Activated CD4-positive, alpha-beta T cell treated with anti-CD3 and anti-CD28 coated beads for 36 hours (primary cell): ENCODE results near the gene TSPAN3. TPM values are rescaled to one million over a fixed set of nuclear protein-coding genes. Genes with fewer than 3 reads are reported as not detected.
A peak's percentile ranks its signal among the peaks of the same experiment; 100 is the strongest.

Experiments used
- ATAC-seq: fragments of 200-7000 bp; cut with Tn5 transposase; one replicate; pipeline ENCODE4 v1.10.0; 2021; ENCODE audit warnings: mild to moderate bottlenecking, moderate library complexity
- CTCF ChIA-PET: fragments of 350-600 bp; sonication (Branson Sonifier 250); formaldehyde crosslinking; loops from one replicate; lab custom pipeline; 2021; ENCODE audit warnings: antibody characterized with exemption; lab: Charles Lee
- POLR2A ChIA-PET: fragments of 350-600 bp; sonication (Branson Sonifier 250); formaldehyde crosslinking; loops from one replicate; lab custom pipeline; 2021; ENCODE audit warnings: antibody characterized with exemption, inconsistent platforms; lab: Charles Lee
- DNase-seq: peaks from one replicate; pipeline ENCODE4 v3.0.0-alpha.2; 2020
- H3K27ac Mint-ChIP-seq: one replicate; pipeline ENCODE4 v1.8.0; 2021; ENCODE audit warnings: mixed read lengths
- H3K27me3 Mint-ChIP-seq: one replicate; pipeline ENCODE4 v1.8.0; 2021; ENCODE audit warnings: mixed read lengths
- H3K36me3 Mint-ChIP-seq: one replicate; pipeline ENCODE4 v1.8.0; 2021; ENCODE audit warnings: low read depth, mixed read lengths
- H3K4me1 Mint-ChIP-seq: one replicate; pipeline ENCODE4 v1.8.0; 2021; ENCODE audit warnings: mixed read lengths
- H3K4me3 Mint-ChIP-seq: one replicate; pipeline ENCODE4 v1.8.0; 2021; ENCODE audit warnings: mild to moderate bottlenecking, moderate library complexity, mixed read lengths
- H3K9me3 Mint-ChIP-seq: one replicate; pipeline ENCODE4 v1.8.0; 2021; ENCODE audit warnings: low read depth, mixed read lengths
- intact Hi-C, 2 experiments: fragments of 100-400 bp; cut with DNase I in 1 of 2; cut with micrococcal nuclease in 1 of 2; formaldehyde crosslinking; loops; one replicate each; pipeline versions ENCODE4 v1.14.2 to v1.15.1; 2022 to 2024; cut with DNase I, micrococcal nuclease
- total RNA-seq, 2 experiments: library from RNA; stranded (reverse); gene quantifications; one replicate each; pipeline ENCODE4 v1.2.3, GENCODE V29; 2021

Gene TSPAN3
- total RNA-seq, 2 experiments from 2014 or later: 26.2 to 28.4 TPM

DNA sequence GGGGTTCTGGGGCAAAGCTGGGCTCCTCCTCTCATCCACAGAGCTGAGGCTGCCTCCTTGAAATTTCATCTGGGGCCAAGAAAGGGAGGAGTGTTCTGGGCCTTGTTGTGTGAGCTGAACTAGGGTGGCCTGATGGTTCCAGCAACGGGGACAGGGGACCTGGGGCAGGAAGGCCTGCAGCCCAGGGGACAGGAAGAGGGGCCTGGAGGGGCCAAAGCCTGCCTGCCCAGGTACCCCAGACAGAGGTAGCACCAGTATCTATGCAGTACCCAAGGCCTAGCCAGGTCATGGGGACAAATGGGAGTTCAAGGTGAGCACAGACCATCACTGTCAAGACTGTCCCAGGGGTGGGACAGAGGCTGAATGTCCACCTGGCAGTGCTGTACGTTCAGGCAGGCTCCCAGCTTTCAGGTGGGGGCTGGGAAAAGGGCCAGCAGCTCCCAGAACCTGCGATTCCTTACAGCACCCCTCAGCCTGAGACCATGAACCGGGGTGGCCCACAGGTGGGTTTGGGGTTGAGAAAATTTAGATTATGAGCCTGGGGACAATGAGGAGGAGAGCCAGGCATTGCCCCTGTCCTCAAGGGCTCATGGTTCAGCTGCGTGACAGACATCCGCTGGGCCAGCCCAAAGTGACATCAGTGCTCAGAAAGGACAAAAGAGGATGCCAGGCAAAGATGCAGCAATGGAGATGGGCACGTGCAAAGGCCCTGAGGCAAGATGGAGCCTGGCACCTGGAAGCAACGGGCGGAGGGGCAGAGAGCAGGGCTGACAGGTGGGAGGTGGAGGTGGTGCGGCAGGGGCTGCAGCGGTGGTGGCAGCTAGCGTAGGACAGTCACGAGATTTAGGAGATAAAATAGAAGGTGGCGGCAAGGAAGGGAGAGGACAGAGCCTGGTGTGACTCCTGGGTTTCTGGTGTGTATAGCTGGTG, 48.0 kb downstream of the TSPAN3 start:
- ChIA-PET CTCF (interaction anchor here (0.6 to 6.1 kb wide), 20 partner anchors 10 to 791 kb away, joined by 3 to 87 read pairs (median 4); partner anchors contain the start of gene PSTPIP1), POLR2A (interaction anchor here (1.0 to 1.7 kb wide), 3 partner anchors 27 to 49 kb away, joined by 3 to 6 read pairs (median 3); partner anchors contain the start of gene PSTPIP1)
- peak overlapping the region; percentile 12 for H3K4me3 Mint-ChIP-seq
- DNase-seq (peak; percentile 7), ATAC-seq (no peak)
- peak overlapping the region; percentile 98 for H3K27ac Mint-ChIP-seq
- intact Hi-C loops: loop anchor here (1.0 to 5.0 kb wide), 6 partner anchors 35 to 519 kb away; no protein-coding TSS in a partner anchor
- H3K4me1 Mint-ChIP-seq: peaks cover 63% of the 10 kb centered on the region
- H3K9me3 Mint-ChIP-seq: no peaks in the 10 kb centered on the region
- no peaks in the 10 kb centered on the region for H3K27me3 Mint-ChIP-seq
- H3K36me3 Mint-ChIP-seq: peaks cover 52% of the 10 kb centered on the region

- ATAC-seq (peak; percentile 71), DNase-seq (peak; percentile 75)
- H3K27ac Mint-ChIP-seq: peak overlapping the region; percentile 98
- H3K4me3 Mint-ChIP-seq: peak overlapping the region; percentile 12
- ChIA-PET CTCF (interaction anchor here (0.6 to 6.1 kb wide), 10 partner anchors 9 to 118 kb away, joined by 3 to 87 read pairs (median 4); no protein-coding TSS in a partner anchor), POLR2A (interaction anchor here (0.6 to 1.7 kb wide), 3 partner anchors 16 to 48 kb away, joined by 3 to 6 read pairs (median 3); no protein-coding TSS in a partner anchor)
- intact Hi-C loops: loop anchor here (1.0 to 5.0 kb wide), 8 partner anchors 9 to 520 kb away; no protein-coding TSS in a partner anchor
- peaks cover 49% of the 10 kb centered on the region for H3K36me3 Mint-ChIP-seq
- no peaks in the 10 kb centered on the region for H3K27me3 Mint-ChIP-seq
- peaks cover 72% of the 10 kb centered on the region for H3K4me1 Mint-ChIP-seq
- no peaks in the 10 kb centered on the region for H3K9me3 Mint-ChIP-seq
Observed at GRCh38 chr15:77021803-77022381, 49.0 kb downstream of the TSPAN3 start.

DNA sequence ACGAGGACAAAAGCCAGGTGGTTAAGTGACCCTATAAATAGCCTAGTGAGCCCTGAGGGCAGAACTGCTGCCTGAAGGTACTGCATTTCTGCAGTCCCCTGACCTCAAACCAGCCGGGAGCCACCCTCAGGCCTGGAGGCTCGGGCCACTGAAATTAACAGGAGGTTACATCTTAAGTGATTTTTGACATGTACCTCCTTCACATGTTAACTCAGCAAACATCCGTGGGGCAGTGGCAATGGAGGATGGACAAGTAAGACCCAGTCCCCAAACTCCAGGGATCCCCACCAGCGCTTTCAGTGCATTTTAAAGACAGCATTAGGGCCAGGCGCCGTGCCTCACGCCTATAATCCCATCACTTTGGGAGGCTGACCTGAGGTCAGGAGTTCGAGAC, 49.8 kb downstream of the TSPAN3 start:
- DNase-seq (no peak), ATAC-seq (no peak)
- Mint-ChIP-seq H3K4me1 (peaks cover 78% of the 10 kb centered on the region), H3K27me3 (no peaks in the 10 kb centered on the region), H3K27ac (peak overlapping the region; percentile 98), H3K4me3 (no peak overlapping the region), H3K9me3 (no peaks in the 10 kb centered on the region), H3K36me3 (peaks cover 48% of the 10 kb centered on the region)
- ChIA-PET POLR2A (no interaction called here), CTCF (interaction anchor here (3.6 to 6.1 kb wide), 2 partner anchors 24 to 45 kb away, joined by 26 to 87 read pairs; no protein-coding TSS in a partner anchor)
- intact Hi-C loops: loop anchor here (1.0 to 5.0 kb wide), 6 partner anchors 8 to 521 kb away; no protein-coding TSS in a partner anchor

- ChIA-PET POLR2A (interaction anchor here (0.6 to 0.8 kb wide), 2 partner anchors 25 to 32 kb away, joined by 3 to 4 read pairs; no protein-coding TSS in a partner anchor), CTCF (interaction anchor here (0.6 to 1.3 kb wide), 4 partner anchors 15 to 115 kb away, joined by 3 to 6 read pairs (median 4); partner anchors contain the start of gene SCAPER)
- Mint-ChIP-seq H3K9me3 (no peaks in the 10 kb centered on the region), H3K27me3 (no peaks in the 10 kb centered on the region), H3K36me3 (peaks cover 42% of the 10 kb centered on the region), H3K27ac (peak overlapping the region; percentile 93), H3K4me3 (peak overlapping the region; percentile 18), H3K4me1 (peaks cover 84% of the 10 kb centered on the region)
- ATAC-seq (no peak), DNase-seq (no peak)
- intact Hi-C loops: loop anchor here (1.0 to 5.0 kb wide), 6 partner anchors 7 to 522 kb away; no protein-coding TSS in a partner anchor
Observed at GRCh38 chr15:77020348-77021087, 50.4 kb downstream of the TSPAN3 start.

DNA sequence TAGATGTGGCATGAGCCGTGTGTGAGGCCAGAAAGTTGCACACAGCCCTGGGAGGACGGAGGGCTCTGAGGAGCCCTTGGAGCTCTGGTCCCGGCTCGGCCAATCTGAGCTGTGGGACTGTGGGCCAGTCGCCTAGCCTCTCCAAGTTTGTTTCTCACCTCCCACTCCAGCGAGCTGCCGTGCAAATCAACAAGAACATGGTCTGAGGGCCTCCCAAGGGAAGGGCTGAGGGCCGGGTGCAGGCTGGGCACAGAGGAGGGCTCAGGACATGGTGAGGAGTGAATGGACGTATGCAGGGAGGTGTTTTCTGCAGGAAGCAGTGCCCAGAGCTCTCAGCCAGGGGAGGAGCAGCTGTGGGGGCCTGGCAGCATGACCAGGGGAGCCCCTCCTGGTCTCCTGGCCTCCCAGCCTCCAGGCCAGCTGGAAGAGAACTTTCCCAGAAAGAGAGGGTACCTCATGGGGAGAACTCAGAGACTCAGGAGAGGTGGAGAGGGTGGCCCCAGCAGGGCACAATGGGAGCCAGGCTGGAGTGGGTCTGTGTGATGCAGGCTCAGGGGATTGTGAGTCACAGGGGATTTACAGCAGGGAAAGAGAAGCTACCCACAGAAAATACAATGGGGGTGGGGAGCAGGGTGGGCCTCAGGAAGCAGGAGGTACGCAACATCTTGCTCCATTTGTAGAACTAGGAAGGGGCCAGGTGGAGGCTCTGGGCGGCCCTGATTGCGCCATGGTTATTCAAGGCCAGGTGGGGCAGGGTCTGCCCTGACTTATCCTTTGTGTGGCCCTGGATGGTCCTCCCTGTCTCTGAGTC, 51.2 kb downstream of the TSPAN3 start:
- DNase-seq: peak; percentile 73
- peaks cover 43% of the 10 kb centered on the region for H3K36me3 Mint-ChIP-seq

GRCh38 chr15:77018796-77019505, 52.0 kb downstream of the TSPAN3 start:
- peaks cover 97% of the 10 kb centered on the region for H3K4me1 Mint-ChIP-seq
- intact Hi-C loops: no loop called here
- no peaks in the 10 kb centered on the region for H3K27me3 Mint-ChIP-seq
- no peak overlapping the region for H3K4me3 Mint-ChIP-seq
- CTCF ChIA-PET: interaction anchor here (0.9 to 1.3 kb wide), 2 partner anchors 16 to 77 kb away, joined by 3 to 6 read pairs; no protein-coding TSS in a partner anchor
- DNase-seq (no peak), ATAC-seq (no peak)
- POLR2A ChIA-PET: interaction anchor here (0.5 kb wide), 1 partner anchor 33 kb away, joined by 4 read pairs; no protein-coding TSS in a partner anchor
- H3K36me3 Mint-ChIP-seq: peaks cover 43% of the 10 kb centered on the region
- H3K27ac Mint-ChIP-seq: peak overlapping the region; percentile 93
- H3K9me3 Mint-ChIP-seq: no peaks in the 10 kb centered on the region

More for the DNA sequence above, 51.2 kb downstream of the TSPAN3 start:
- intact Hi-C loops: loop anchor here (2.0 to 5.0 kb wide), 5 partner anchors 17 to 523 kb away; no protein-coding TSS in a partner anchor
- peak overlapping the region; percentile 93 for H3K27ac Mint-ChIP-seq
- H3K4me3 Mint-ChIP-seq: peak overlapping the region; percentile 18
- peak; percentile 52 for ATAC-seq
- H3K9me3 Mint-ChIP-seq: no peaks in the 10 kb centered on the region
- H3K4me1 Mint-ChIP-seq: peaks cover 92% of the 10 kb centered on the region
- POLR2A ChIA-PET: interaction anchor here (0.6 to 0.8 kb wide), 2 partner anchors 24 to 31 kb away, joined by 3 to 4 read pairs; no protein-coding TSS in a partner anchor
- CTCF ChIA-PET: interaction anchor here (0.6 to 1.3 kb wide), 4 partner anchors 16 to 115 kb away, joined by 3 to 6 read pairs (median 4); partner anchors contain the start of gene SCAPER
- no peaks in the 10 kb centered on the region for H3K27me3 Mint-ChIP-seq

- peak overlapping the region; percentile 78 for H3K27ac Mint-ChIP-seq
- no peak for DNase-seq
- H3K4me3 Mint-ChIP-seq: no peak overlapping the region
- intact Hi-C loops: no loop called here
- POLR2A ChIA-PET: interaction anchor here (1.4 kb wide), 1 partner anchor 19 kb away, joined by 5 read pairs; no protein-coding TSS in a partner anchor
- no peaks in the 10 kb centered on the region for H3K27me3 Mint-ChIP-seq
- H3K36me3 Mint-ChIP-seq: peaks cover 37% of the 10 kb centered on the region
- CTCF ChIA-PET: interaction anchor here (0.6 to 1.4 kb wide), 4 partner anchors 20 to 76 kb away, joined by 3 to 5 read pairs (median 4); no protein-coding TSS in a partner anchor
- H3K4me1 Mint-ChIP-seq: peaks cover 97% of the 10 kb centered on the region
- ATAC-seq: no peak
- no peaks in the 10 kb centered on the region for H3K9me3 Mint-ChIP-seq
Observed at GRCh38 chr15:77017761-77018720, 52.9 kb downstream of the TSPAN3 start.

- Mint-ChIP-seq H3K36me3 (peaks cover 33% of the 10 kb centered on the region), H3K27me3 (no peaks in the 10 kb centered on the region), H3K4me1 (peaks cover 96% of the 10 kb centered on the region), H3K27ac (peak overlapping the region; percentile 25), H3K4me3 (no peak overlapping the region), H3K9me3 (no peaks in the 10 kb centered on the region)
- DNase-seq (no peak), ATAC-seq (no peak)
- CTCF ChIA-PET: interaction anchor here (1.3 to 1.4 kb wide), 2 partner anchors 19 to 44 kb away, joined by 5 read pairs; no protein-coding TSS in a partner anchor
- POLR2A ChIA-PET: interaction anchor here (1.4 kb wide), 1 partner anchor 18 kb away, joined by 5 read pairs; no protein-coding TSS in a partner anchor
- intact Hi-C loops: no loop called here
Observed at GRCh38 chr15:77017091-77017660, 53.7 kb downstream of the TSPAN3 start.
